ENCODE data around the gene NEGR1. TPM values are rescaled to one million over a fixed set of nuclear protein-coding genes. Genes with fewer than 3 reads are reported as not detected.
"Not testable (repeated sequence)": the region's sequence is repeated elsewhere in the genome, so short reads cannot be mapped to it uniquely, and the experiment has no call there.

Gene NEGR1
- total RNA-seq, 1 donor from 2014 or later: 16.9 TPM

GRCh38 chr1:71940261-71940660, 342.1 kb downstream of the NEGR1 start:
- DNase-seq: no peak

- no peak for DNase-seq
Measured at GRCh38 chr1:71930511-71930910, 351.8 kb downstream of the NEGR1 start.

GRCh38 chr1:71921935-71922559, 360.3 kb downstream of the NEGR1 start:
- no peak for DNase-seq

- DNase-seq: no peak
Measured at GRCh38 chr1:71921204-71921603, 361.1 kb downstream of the NEGR1 start.

GRCh38 chr1:71920556-71920955, 361.8 kb downstream of the NEGR1 start:
- DNase-seq: no peak

GRCh38 chr1:71919811-71920509, 362.4 kb downstream of the NEGR1 start:
- DNase-seq: peak; percentile 51

- no peak for DNase-seq
Measured at GRCh38 chr1:71918630-71919029, 363.7 kb downstream of the NEGR1 start.

- DNase-seq: no peak
Measured at GRCh38 chr1:71916894-71917293, 365.4 kb downstream of the NEGR1 start.

GRCh38 chr1:71914626-71915025, 367.7 kb downstream of the NEGR1 start:
- DNase-seq: no peak

- no peak for DNase-seq
Measured at GRCh38 chr1:71908871-71909390, 373.4 kb downstream of the NEGR1 start.

- peak; percentile 76 for DNase-seq
Measured at GRCh38 chr1:71908303-71908702, 374.0 kb downstream of the NEGR1 start.

GRCh38 chr1:71899881-71900280, 382.5 kb downstream of the NEGR1 start:
- peak; percentile 10 for DNase-seq

GRCh38 chr1:71888166-71888565, 394.2 kb downstream of the NEGR1 start:
- not testable (repeated sequence) for DNase-seq

- DNase-seq: peak; percentile 10
Measured at GRCh38 chr1:71885171-71885570, 397.2 kb downstream of the NEGR1 start.

GRCh38 chr1:71882637-71883036, 399.7 kb downstream of the NEGR1 start:
- no peak for DNase-seq

- no peak for DNase-seq
Measured at GRCh38 chr1:71882226-71882625, 400.1 kb downstream of the NEGR1 start.

GRCh38 chr1:71881611-71882010, 400.7 kb downstream of the NEGR1 start:
- no peak for DNase-seq

GRCh38 chr1:71869326-71869725, 413.0 kb downstream of the NEGR1 start:
- no peak for DNase-seq

- no peak for DNase-seq
Measured at GRCh38 chr1:71862756-71863155, 419.6 kb downstream of the NEGR1 start.

- DNase-seq: no peak
Measured at GRCh38 chr1:71861022-71861421, 421.3 kb downstream of the NEGR1 start.

GRCh38 chr1:71859806-71860205, 422.5 kb downstream of the NEGR1 start:
- no peak for DNase-seq

GRCh38 chr1:71857862-71858261, 424.5 kb downstream of the NEGR1 start:
- peak; percentile 14 for DNase-seq

- no peak for DNase-seq
Measured at GRCh38 chr1:71853360-71853759, 429.0 kb downstream of the NEGR1 start.

- no peak for DNase-seq
Measured at GRCh38 chr1:71850936-71851335, 431.4 kb downstream of the NEGR1 start.

Data from tongue (tissue), 2 donors.